ENCODE data around the gene TOP1.
"Not testable (repeated sequence)": the region's sequence is repeated elsewhere in the genome, so short reads cannot be mapped to it uniquely, and the experiment has no call there.

TOP1 gene

GRCh38 chr20:41028359-41029149 lies at the start of gene TOP1:
Gene TOP1 (plus strand): TSS chr20:41028822. CDS start chr20:41029068, 246 bp downstream.
- DNase-seq (ENCODE audit: low spot score): peak; percentile 100

DNA sequence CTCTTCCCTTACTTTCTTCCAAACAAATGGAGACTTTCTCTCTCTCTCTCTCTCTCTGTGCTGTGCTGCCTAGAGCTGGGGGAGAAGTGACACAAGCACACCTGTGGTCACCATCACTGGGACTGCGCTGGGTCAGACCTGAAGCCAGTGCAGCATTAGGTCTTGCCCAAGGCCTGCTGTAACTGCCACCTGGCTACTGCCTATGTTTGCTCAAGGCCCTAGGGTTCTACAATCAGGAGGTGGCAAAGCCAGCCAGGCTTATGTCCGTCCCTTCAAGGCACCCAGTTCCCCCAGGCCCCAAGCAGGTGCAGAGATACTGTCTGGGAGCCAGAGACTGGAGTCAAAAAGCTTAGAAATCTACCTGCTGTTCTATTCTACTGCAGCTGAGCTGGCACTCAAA lies 49.4 kb upstream of the TOP1 start:
- DNase-seq (ENCODE audit: low spot score): no peak

- DNase-seq (ENCODE audit: low spot score): no peak
Observed at GRCh38 chr20:40980106-40980827, 48.4 kb upstream of the TOP1 start.

DNA sequence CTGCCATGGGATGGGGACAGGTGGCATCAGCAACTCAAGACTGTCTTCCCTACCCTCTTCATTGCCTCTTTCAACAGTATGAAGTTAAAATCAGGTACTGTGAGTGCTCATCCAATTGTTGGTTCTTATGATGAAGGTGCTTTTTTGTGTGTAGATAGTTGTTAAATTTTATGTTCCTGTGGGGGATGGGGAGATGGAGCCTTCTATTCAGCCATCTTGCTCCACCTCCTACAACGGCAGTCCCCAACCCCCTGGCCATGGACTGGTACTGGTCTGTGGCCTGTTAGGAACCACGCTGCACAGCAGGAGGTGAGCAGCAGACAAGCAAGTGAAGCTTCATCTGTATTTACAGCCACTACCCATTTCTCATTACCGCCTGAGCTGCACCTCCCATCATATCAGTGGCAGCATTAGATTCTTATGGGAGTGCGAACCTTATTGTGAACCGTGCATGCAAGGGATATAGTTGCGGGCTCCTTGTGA lies 47.8 kb upstream of the TOP1 start:
- no peak for DNase-seq (ENCODE audit: low spot score)

GRCh38 chr20:40982415-40983145 lies 46.0 kb upstream of the TOP1 start:
- no peak for DNase-seq (ENCODE audit: low spot score)

- DNase-seq (ENCODE audit: low spot score): no peak
Observed at GRCh38 chr20:40983898-40984297, 44.7 kb upstream of the TOP1 start.

- no peak for DNase-seq (ENCODE audit: low spot score)
Observed at GRCh38 chr20:40984496-40984895, 44.1 kb upstream of the TOP1 start.

- DNase-seq (ENCODE audit: low spot score): no peak
Observed at GRCh38 chr20:40986774-40987173, 41.8 kb upstream of the TOP1 start.

DNA sequence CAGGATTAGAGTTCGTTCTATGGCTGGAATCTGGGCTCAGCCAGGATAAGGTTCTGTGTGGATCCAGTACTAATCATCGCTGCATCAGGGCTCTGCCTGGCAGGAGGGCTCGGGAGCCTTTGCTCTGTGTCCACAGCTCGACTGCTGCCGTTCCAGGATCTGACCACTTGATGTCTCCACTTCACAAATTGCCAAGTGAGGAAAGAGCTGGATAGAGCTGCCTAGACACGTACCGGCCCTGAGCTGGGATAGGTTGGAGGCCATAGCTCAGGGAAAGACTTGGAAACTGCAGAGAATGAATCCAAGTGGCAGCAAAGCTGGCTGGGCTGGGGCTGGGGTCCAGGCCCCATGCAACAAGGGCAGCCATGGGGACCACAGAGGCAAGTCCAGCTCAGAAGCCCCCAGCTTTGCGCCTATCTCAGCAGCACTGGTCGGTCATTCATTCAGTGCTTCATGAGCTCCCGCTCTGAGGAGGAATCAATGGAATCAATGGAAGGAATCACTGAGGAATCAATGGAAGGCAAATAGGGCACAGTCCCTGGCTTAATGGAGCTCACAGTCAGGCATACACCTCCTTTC lies 38.0 kb upstream of the TOP1 start:
- DNase-seq (ENCODE audit: low spot score): peak; percentile 94

DNA sequence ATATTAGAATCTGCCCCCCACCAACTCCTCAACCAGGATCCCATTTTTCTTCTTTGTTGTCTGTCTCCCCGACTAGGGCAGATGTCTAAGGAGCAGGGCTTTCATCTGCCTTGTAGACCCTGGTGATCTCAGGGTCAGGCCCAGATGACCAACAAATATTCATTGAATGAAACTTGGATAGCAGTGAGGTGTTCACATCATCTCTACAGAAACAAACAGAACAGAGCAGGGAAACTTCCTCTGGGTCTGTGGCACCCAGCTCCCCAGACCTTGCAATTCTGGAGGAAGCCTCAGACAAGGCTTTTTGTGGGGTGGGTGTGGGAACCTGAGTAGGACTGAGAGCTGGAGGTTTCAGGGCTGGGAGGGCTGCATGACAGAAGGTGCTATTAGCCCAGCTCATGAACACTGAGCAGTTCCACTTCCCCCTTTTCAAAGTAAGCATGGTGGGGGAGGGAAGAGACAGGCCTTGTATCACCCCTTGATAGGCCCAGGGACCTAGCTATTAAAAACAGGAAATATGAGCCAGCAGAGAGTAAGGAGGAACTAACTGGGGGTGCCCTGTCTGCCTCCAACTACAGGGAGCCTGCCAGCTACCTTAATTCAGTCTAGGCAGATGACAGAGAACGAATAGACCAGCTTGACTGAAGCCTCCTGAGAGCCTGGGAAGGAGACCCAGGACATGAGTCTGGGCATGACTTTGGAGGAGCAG lies 37.3 kb upstream of the TOP1 start:
- DNase-seq (ENCODE audit: low spot score): no peak

DNA sequence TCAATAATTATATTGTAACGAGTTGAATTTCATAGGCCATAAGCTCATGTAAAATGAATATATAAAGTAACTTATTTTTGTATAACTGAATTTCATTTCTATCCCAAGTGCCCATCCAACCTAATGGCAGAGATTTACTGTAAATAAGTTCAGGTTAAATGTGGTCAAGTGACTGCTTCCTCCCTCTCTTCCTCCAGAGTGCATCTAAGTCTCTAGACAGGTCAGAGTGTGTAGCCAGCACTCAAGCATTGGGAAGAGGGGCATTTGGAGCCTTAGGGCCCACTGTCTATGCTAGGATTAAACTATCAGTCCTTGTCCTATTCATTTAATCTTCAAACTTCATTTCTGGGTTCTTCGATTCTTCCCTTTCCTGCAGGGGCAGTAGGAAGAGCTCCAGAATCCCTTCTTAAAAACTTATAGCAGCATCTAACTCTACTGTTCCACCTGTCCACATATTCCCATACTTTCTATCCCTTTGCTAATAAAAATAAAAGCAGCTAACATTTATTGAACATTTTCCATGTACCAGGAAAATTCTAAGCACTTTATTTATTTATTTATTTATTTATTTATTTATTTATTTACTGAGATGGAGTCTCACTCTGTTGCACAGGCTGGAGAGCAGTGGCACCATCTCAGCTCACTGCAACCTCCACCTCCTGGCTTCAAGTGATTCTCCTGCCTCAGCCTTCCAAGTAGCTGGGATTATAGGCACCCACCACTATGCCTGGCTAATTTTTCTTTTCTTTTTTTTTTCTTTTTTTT lies 36.1 kb upstream of the TOP1 start:
- no peak for DNase-seq (ENCODE audit: low spot score)

DNA sequence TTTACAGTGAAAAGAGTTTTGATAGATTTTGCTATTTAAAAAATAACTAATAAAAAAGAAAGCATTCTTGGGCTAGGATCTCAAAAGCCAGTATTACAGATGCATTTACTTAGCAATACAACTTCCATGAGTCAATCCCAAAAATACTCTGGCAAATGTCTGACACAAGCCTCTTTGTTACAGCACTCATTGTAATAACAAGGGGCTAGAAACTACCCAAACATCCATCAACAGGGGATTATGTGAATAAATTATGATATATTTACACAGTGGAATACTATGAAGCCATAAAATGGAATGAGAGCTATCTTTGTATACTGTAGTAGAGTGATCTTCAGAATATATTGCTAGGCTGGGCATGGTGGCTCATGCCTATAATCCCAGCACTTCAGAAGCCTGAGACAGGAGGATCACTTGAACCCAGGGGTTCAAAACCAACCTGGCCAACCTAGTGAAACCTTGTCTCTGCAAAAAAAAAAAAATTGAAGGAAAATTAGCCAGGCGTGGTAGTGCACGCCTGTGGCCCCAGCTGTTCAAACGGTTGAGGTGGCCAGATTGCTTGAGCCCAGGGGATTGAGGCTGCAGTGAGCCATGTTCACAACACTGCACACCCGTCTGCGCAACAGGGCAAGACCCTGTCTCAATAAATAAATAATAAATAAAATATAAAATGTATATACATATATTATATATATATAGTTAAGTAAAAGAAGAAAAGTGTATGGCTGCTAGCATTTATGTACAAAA lies 34.7 kb upstream of the TOP1 start:
- no peak for DNase-seq (ENCODE audit: low spot score)

DNA sequence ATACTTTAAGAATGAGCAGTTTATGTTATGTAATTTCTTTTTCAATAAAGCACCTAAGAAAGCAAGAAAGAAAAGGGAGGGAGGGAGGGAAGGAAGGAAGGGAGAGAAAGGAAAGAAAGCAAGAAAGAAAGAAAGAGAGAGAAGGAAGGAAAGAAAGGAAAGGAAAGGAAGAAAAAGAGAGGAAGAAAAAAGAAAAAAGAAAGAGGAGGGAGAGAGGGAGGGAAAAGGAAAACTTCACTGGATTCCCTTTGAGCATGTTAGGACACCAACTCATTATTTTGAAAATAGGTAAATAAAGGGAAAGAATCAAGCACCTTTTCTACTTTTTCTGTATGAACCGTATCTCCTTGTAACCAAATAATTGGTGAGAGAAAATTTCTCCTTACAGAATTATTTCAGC lies 32.3 kb upstream of the TOP1 start:
- no peak for DNase-seq (ENCODE audit: low spot score)

DNA sequence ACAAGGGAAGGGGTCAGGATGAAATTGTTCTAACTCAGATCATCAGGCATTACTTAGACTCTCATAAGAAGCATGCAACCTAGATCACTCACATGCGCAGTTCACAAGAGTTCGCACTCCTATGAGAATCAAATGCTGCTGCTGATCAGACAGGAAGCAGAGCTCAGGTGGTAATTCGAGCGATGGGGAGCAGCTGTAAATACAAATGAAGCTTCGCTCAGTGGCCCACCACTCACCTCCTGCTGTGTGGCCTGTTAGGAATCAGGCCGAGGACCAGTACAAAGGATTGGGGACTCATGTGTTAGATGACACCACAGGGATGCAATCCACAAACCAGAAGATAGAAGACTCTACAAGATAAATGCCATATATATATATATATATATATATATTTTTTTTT lies 31.5 kb upstream of the TOP1 start:
- no peak for DNase-seq (ENCODE audit: low spot score)

- no peak for DNase-seq (ENCODE audit: low spot score)
Observed at GRCh38 chr20:40999841-41000240, 28.8 kb upstream of the TOP1 start.

GRCh38 chr20:41000628-41001027 lies 28.0 kb upstream of the TOP1 start:
- no peak for DNase-seq (ENCODE audit: low spot score)

GRCh38 chr20:41001497-41001896 lies 27.1 kb upstream of the TOP1 start:
- DNase-seq (ENCODE audit: low spot score): no peak

- no peak for DNase-seq (ENCODE audit: low spot score)
Observed at GRCh38 chr20:41002842-41003142, 25.8 kb upstream of the TOP1 start.

DNA sequence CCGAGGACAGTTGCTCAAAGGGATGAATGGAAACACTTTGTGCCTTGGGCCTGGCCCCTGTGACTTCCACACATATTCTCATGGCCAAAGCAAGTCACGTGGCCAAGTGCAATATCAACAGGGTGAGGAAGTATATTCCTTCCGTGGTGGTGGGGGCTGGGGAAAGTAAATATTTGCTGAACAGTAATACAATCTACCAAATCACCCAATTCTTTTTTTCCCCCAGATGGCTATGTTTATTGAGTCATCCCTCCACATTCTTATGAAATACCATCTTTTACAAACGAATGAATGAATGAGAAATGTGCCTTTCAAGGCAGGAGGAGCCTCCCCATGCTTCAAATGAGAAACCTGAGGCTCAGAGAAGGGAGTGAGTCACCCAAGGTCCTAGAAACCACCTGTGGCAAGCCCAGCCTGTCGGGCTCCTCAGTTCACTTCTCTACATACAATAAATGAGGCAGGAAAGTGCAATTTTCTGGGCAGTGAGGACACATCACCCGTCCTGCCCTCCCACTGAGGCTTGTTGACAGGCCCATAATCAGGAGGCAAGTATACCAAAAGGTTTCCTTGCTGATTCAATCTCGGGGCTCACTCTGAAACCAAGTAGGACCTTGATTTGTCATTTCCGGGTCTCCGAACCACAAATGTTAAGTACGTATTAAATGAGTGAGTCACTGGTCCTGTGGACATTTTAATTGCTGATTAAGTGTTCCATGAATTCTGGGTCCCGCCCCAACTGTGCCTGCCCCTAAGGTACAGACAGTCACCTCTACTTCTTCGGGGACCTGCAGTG lies 25.3 kb upstream of the TOP1 start:
- DNase-seq (ENCODE audit: low spot score): peak; percentile 48

- not testable (repeated sequence) for DNase-seq (ENCODE audit: low spot score)
Observed at GRCh38 chr20:41003936-41004294, 24.7 kb upstream of the TOP1 start.

Measured in iPS-NIHi11 (cell line).